Activated T-cell treated with anti-CD3 and anti-CD28 coated beads for 1 hour (primary cell): ENCODE results near the gene ZNHIT3.

Experiments used
- DNase-seq: peaks from one replicate; pipeline ENCODE4 v3.0.0-alpha.2; 2020; ENCODE audit warnings: low read depth

The ZNHIT3 gene

GRCh38 chr17:36512641-36513040 is 26.2 kb downstream of the ZNHIT3 start:
- no peak for DNase-seq

GRCh38 chr17:36514856-36515255 is 28.4 kb downstream of the ZNHIT3 start:
- DNase-seq: no peak

GRCh38 chr17:36515837-36516236 is 29.4 kb downstream of the ZNHIT3 start:
- DNase-seq: no peak

GRCh38 chr17:36523113-36523512 is 36.6 kb downstream of the ZNHIT3 start:
- DNase-seq: no peak

- no peak for DNase-seq
Measured at GRCh38 chr17:36524428-36524876, 38.0 kb downstream of the ZNHIT3 start.

GRCh38 chr17:36525113-36525512 is 38.6 kb downstream of the ZNHIT3 start:
- DNase-seq: no peak

- DNase-seq: no peak
Measured at GRCh38 chr17:36525888-36526287, 39.4 kb downstream of the ZNHIT3 start.

- no peak for DNase-seq
Measured at GRCh38 chr17:36527621-36528250, 41.3 kb downstream of the ZNHIT3 start.

GRCh38 chr17:36529121-36529520 is 42.6 kb downstream of the ZNHIT3 start:
- no peak for DNase-seq

GRCh38 chr17:36532435-36532975 is 46.0 kb downstream of the ZNHIT3 start:
- no peak for DNase-seq

- DNase-seq: peak; percentile 27
Measured at GRCh38 chr17:36533935-36534839, 47.7 kb downstream of the ZNHIT3 start.

- DNase-seq: peak; percentile 78
Measured at GRCh38 chr17:36534840-36535668, 48.6 kb downstream of the ZNHIT3 start, which contains the start of the genes MYO19 and PIGW. Gene MYO19, minus strand, starts transcription at chr17:36534868. Its CDS starts 2,330 bp downstream, at chr17:36532538. Gene PIGW, plus strand, starts transcription at chr17:36534987. Its CDS starts 2,115 bp downstream, at chr17:36537102.

- no peak for DNase-seq
Measured at GRCh38 chr17:36535669-36536081, 49.2 kb downstream of the ZNHIT3 start.

GRCh38 chr17:36540696-36541095 is 54.2 kb downstream of the ZNHIT3 start:
- no peak for DNase-seq

- DNase-seq: no peak
Measured at GRCh38 chr17:36542755-36543154, 56.3 kb downstream of the ZNHIT3 start.

- no peak for DNase-seq
Measured at GRCh38 chr17:36544044-36544306, 57.5 kb downstream of the ZNHIT3 start.

GRCh38 chr17:36544307-36545076 is 58.0 kb downstream of the ZNHIT3 start, which contains the start of gene GGNBP2:
Gene GGNBP2, plus strand, starts transcription at chr17:36544919. Its CDS starts 806 bp downstream, at chr17:36545725.
- peak; percentile 86 for DNase-seq

GRCh38 chr17:36545077-36545464 is 58.6 kb downstream of the ZNHIT3 start:
- DNase-seq: no peak
